HL-60 (cell line): ENCODE results near the gene FAM240A.

Experiments used
- DNase-seq, 2 experiments: peaks; one replicate each; pipeline ENCODE4 v3.0.0-alpha.2; 2010 to 2020; ENCODE audit warnings: low read depth in 1 of 2, low spot score in 1 of 2
- H3K27ac ChIP-seq: fragments of 250-450 bp; sonication (Bioruptor Pico); replicated peaks from 2 replicates; pipeline ENCODE4 v1.5.1; 2020; ENCODE audit warnings: mild to moderate bottlenecking, moderate library complexity
- H3K27me3 ChIP-seq: fragments of 250-450 bp; sonication (Bioruptor Pico); 2 replicates; pipeline ENCODE4 v1.5.1; 2021; ENCODE audit warnings: mild to moderate bottlenecking, moderate library complexity; ENCODE audit not compliant: insufficient read depth, poor library complexity, severe bottlenecking
- H3K4me3 ChIP-seq: replicated peaks from 2 replicates; pipeline ENCODE4 v1.5.1; 2011; ENCODE audit warnings: mild to moderate bottlenecking, control low read depth, low read length; ENCODE audit not compliant: insufficient read depth
- CTCF ChIP-seq: IDR thresholded peaks from one replicate; pipeline ENCODE4 v1.5.1; 2011; ENCODE audit warnings: low read length, control low read depth, inconsistent platforms; ENCODE audit not compliant: insufficient read depth
- GABPA ChIP-seq: IDR thresholded peaks from 2 replicates; pipeline ENCODE4 v1.6.1; 2012; ENCODE audit warnings: low read depth
- POLR2AphosphoS5 ChIP-seq: IDR thresholded peaks from 2 replicates; pipeline ENCODE4 v1.6.1; 2012; ENCODE audit warnings: low read depth
- REST ChIP-seq: IDR thresholded peaks from 2 replicates; pipeline ENCODE4 v1.6.1; 2012; ENCODE audit warnings: low read depth; ENCODE audit not compliant: insufficient replicate concordance
- SPI1 ChIP-seq: IDR thresholded peaks from 2 replicates; pipeline ENCODE4 v1.6.1; 2012; ENCODE audit warnings: low read depth, mild to moderate bottlenecking, borderline replicate concordance

FAM240A gene

GRCh38 chr3:46675426-46675825, 63.1 kb downstream of the FAM240A start:
- TF ChIP-seq SPI1 (no peak), CTCF (no peak), POLR2AphosphoS5 (no peak), REST (no peak), GABPA (no peak)
- DNase-seq = no peak
- no peaks in the 10 kb centered on the region for H3K27me3 ChIP-seq

More at GRCh38 chr3:46675426-46675825, 63.1 kb downstream of the FAM240A start:
- Histone ChIP-seq H3K27ac (no peak overlapping the region), H3K4me3 (no peak overlapping the region)
